ENCODE data around the gene REXO1.

The REXO1 gene

GRCh38 chr19:1843116-1843515 is 5.2 kb downstream of the REXO1 start:
- peaks cover 4% of the 10 kb centered on the region for H3K27me3 ChIP-seq (ENCODE audit: insufficient read depth, low read length, poor library complexity, severe bottlenecking)
- peaks cover 19% of the 10 kb centered on the region for H3K4me1 ChIP-seq (ENCODE audit: insufficient read depth, low read length, poor library complexity, severe bottlenecking)
- H3K4me2 ChIP-seq (ENCODE audit: low read depth, low read length, poor library complexity, severe bottlenecking), result no peak overlapping the region
- H3K79me2 ChIP-seq (ENCODE audit: insufficient read depth, low read length), result peaks cover 89% of the 10 kb centered on the region
- no peaks in the 10 kb centered on the region for H3K36me3 ChIP-seq (ENCODE audit: insufficient read depth, low read length)
- H3K9me2 ChIP-seq (replicated peaks; ENCODE audit: low read depth, low read length), result no peaks in the 10 kb centered on the region
- H3K4me3 ChIP-seq (ENCODE audit: low read length, poor library complexity, severe bottlenecking), result no peak overlapping the region
- H3K9me3 ChIP-seq (ENCODE audit: insufficient read depth, low read depth, low read length), result no peaks in the 10 kb centered on the region
- H3F3A ChIP-seq (ENCODE audit: low read depth), result no peaks in the 10 kb centered on the region
- TF ChIP-seq EZH2phosphoT487 (IDR thresholded peaks at IDR 0.05; ENCODE audit: borderline replicate concordance), result no peak
- TF ChIP-seq CTCF (conservative IDR thresholded peaks at IDR 0.05; ENCODE audit: low read length), result no peak
- peaks cover 59% of the 10 kb centered on the region for H4K20me1 ChIP-seq (ENCODE audit: insufficient read depth, low read length, poor library complexity, severe bottlenecking)
- no peak overlapping the region for H3K9ac ChIP-seq (ENCODE audit: low read depth, low read length, poor library complexity, severe bottlenecking)
- no peak overlapping the region for H2AFZ ChIP-seq (ENCODE audit: low read length)

DNA sequence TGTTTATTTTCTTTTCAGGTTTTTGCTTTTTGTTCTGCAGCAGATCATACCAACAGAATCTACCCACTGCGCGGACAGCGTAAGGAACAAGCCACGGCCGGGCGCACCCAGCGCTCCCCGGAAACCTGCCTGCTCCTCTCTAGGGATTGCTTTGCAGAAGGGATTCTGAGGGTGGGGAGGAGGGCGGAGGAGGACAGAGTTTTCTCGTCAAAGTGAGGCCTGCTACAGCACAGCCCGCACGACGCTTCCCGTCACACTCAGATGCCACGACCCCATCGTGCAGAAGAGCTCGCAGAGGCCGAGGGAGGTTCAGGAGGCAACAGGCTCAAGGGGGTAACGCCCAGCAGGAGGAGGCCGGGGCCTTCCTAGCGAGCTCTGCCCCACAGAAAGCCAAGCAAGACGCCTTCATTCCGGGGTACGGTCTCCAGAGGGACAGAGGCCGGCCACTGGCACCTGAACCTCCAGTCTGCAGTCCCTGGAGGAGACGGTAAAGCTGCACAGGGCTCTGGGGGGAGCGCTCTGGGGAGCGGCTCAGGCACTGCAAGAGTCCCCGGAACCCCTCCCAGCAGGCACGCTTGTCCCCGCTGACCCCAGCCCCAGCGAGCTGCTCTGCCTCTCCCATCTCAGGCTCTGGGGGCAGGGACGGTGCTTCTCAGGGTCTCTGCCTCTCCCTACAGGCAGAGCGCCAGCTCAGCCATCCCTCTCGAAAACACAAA is 6.9 kb downstream of the REXO1 start:
- Histone ChIP-seq H3K27me3 (ENCODE audit: insufficient read depth, low read length, poor library complexity, severe bottlenecking) (no peaks in the 10 kb centered on the region), H3K36me3 (ENCODE audit: insufficient read depth, low read length) (no peaks in the 10 kb centered on the region), H2AFZ (ENCODE audit: low read length) (no peak overlapping the region), H3K79me2 (ENCODE audit: insufficient read depth, low read length) (peaks cover 89% of the 10 kb centered on the region), H3K4me3 (ENCODE audit: low read length, poor library complexity, severe bottlenecking) (no peak overlapping the region), H3K9ac (ENCODE audit: low read depth, low read length, poor library complexity, severe bottlenecking) (no peak overlapping the region), H3K9me3 (ENCODE audit: insufficient read depth, low read depth, low read length) (no peaks in the 10 kb centered on the region), H3F3A (ENCODE audit: low read depth) (no peaks in the 10 kb centered on the region), H3K9me2 (replicated peaks; ENCODE audit: low read depth, low read length) (no peaks in the 10 kb centered on the region), H3K4me2 (ENCODE audit: low read depth, low read length, poor library complexity, severe bottlenecking) (no peak overlapping the region), H3K4me1 (ENCODE audit: insufficient read depth, low read length, poor library complexity, severe bottlenecking) (peaks cover 5% of the 10 kb centered on the region), H4K20me1 (ENCODE audit: insufficient read depth, low read length, poor library complexity, severe bottlenecking) (peaks cover 56% of the 10 kb centered on the region)
- no peak for TF ChIP-seq CTCF (conservative IDR thresholded peaks at IDR 0.05; ENCODE audit: low read length)
- TF ChIP-seq EZH2phosphoT487 (IDR thresholded peaks at IDR 0.05; ENCODE audit: borderline replicate concordance), result no peak

DNA sequence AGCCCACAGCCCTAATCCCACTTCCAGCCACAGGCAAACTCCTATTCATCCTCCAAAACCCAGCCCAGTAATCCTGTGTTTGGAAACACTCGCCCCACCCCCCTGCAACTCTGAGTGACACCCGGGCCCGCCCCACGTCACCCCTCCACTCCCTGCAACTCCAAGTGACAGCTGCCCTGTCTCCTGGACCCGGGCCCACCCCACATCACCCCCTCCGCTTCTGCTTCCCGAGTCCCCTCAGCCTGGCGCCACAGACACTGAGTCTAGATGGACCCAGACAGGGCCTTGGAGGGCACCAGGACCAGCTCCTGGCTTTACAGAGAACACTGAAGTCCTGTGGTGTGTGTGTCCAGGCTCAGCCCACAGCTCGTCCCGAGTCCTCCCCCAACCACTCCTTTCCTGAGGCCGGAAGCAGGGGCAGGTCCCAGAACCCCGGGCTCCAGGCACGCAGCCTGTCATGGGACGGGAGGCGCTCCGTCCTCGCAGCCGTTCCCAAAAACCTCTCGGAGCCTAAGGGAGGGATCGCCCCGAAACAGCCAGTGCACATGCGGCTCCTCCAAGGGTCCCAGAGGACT is 7.7 kb downstream of the REXO1 start:
- no peak for TF ChIP-seq EZH2phosphoT487 (IDR thresholded peaks at IDR 0.05; ENCODE audit: borderline replicate concordance)
- no peak for TF ChIP-seq CTCF (conservative IDR thresholded peaks at IDR 0.05; ENCODE audit: low read length)
- no peaks in the 10 kb centered on the region for H3K9me3 ChIP-seq (ENCODE audit: insufficient read depth, low read depth, low read length)
- no peak overlapping the region for H2AFZ ChIP-seq (ENCODE audit: low read length)
- peaks cover 48% of the 10 kb centered on the region for H4K20me1 ChIP-seq (ENCODE audit: insufficient read depth, low read length, poor library complexity, severe bottlenecking)
- H3K9me2 ChIP-seq (replicated peaks; ENCODE audit: low read depth, low read length), result no peaks in the 10 kb centered on the region
- no peaks in the 10 kb centered on the region for H3K27me3 ChIP-seq (ENCODE audit: insufficient read depth, low read length, poor library complexity, severe bottlenecking)
- H3K36me3 ChIP-seq (ENCODE audit: insufficient read depth, low read length), result no peaks in the 10 kb centered on the region
- no peaks in the 10 kb centered on the region for H3F3A ChIP-seq (ENCODE audit: low read depth)
- peaks cover 89% of the 10 kb centered on the region for H3K79me2 ChIP-seq (ENCODE audit: insufficient read depth, low read length)
- no peak overlapping the region for H3K4me2 ChIP-seq (ENCODE audit: low read depth, low read length, poor library complexity, severe bottlenecking)
- H3K9ac ChIP-seq (ENCODE audit: low read depth, low read length, poor library complexity, severe bottlenecking), result no peak overlapping the region
- no peak overlapping the region for H3K4me3 ChIP-seq (ENCODE audit: low read length, poor library complexity, severe bottlenecking)
- H3K4me1 ChIP-seq (ENCODE audit: insufficient read depth, low read length, poor library complexity, severe bottlenecking), result no peaks in the 10 kb centered on the region
